ENCODE results near the gene MLLT3.

Gene MLLT3

DNA sequence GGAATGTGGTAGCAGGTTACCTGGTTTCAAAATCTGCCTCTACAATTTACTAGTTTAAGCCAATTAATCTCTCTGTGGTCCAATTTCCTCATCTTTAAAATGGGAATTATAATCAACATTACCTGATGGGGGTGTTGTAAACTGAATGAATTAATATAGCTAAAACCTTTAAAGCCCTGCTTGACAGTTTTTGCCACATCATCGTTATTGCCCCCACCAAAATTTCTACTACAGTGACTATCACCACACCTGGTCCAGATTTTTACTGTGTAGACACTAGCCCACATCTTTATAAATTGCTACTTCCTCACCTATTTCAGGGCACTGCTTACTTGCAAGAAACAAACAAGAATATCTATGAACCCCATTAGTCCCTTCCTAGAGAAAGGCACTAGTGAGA lies 65.0 kb downstream of the MLLT3 start:
- no peak for DNase-seq (ENCODE audit: low read depth)

DNA sequence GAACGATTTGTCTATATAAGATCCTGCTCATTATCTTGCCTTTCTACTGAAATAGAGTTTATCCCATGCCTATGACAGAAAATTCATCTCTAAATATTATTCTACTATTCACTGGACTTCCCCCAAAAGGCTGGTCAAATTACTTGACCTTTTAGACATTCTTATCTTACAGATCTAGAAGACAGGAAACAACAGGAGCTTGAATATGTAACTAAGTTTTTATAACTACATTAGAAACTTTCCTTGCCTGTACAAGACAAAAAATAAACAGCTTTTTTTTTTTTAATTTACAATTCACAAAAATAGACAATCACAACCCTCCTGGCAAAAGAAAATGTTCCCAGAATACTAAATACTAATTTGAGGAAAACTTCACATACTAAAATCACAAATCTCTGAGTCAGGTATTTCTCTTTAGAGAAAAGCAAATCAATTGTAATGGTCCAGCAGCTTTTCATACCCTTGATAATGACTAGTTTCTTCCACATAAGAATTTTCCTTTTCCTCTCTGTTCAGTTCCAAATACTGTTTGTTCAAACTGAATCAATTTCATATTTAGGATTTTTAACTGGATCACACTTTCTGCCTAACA lies 68.6 kb downstream of the MLLT3 start:
- no peak for DNase-seq (ENCODE audit: low read depth)

DNA sequence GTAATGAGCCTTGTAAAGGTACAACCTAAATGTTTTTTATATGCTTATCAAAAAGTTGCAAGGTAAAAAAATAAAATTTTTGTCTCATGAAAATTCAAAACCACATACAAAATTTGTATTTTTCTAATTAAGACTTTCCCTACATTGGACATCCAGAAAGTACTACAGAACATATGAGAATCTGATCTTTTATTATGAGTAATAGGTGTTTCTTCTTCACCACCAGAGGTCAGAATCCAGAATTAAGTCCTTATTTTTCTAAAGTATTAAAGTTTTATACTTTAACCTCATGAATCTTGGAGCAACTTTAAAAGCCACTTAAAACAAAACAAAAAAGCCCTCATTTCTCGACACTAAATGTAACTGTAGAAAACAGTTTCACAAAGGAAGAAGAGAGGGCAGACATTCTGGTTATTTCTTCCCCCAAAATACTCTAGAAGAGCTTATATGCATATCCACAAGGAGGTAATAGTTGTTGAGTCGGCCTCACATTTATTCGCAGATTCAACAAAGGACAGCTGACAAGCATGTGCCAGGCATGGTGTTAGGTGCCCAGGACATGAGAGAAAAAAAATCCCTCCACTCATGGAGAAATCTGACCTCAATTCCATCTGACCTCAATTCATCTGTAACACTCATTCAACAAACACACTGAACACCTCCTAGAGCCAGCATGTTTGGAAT lies 69.3 kb downstream of the MLLT3 start:
- DNase-seq (ENCODE audit: low read depth) = no peak

DNA sequence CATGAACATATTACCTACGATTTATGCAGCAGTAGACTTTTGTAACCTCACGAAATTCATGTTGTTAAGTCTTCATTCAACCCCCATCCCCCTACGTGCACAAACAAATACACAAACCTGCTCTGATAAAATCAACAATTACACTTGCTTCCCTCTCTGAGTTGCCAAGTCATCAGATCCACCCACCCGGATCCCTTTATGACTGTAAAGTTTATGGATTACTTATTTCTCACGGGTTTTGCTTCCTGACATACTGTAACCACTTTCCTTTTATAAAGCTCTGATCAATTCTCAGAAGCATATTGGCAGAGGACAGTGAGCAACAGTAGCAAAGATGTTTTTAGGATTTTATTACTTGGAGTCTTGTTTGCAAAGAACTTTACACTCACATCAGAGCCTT lies 70.5 kb downstream of the MLLT3 start:
- no peak for DNase-seq (ENCODE audit: low read depth)

DNA sequence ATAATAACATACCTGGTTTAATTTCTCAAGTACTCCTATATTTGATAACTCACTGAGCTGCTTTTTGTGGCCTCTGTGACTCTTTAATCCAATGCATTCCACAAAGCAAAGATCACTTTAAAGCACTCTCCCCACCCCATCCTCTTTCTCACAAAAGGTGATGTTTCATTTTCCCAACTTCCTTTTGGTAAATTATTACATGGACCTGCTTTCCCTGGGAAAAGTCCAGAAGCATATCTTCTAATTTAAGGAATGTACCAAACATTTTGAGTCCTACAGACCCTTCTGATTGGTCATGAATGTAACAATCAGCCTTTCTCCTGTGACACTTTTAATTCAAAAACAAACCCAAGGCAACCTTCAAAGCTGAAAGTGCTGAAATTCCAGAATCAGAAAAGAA lies 71.1 kb downstream of the MLLT3 start:
- DNase-seq (ENCODE audit: low read depth) = no peak

DNA sequence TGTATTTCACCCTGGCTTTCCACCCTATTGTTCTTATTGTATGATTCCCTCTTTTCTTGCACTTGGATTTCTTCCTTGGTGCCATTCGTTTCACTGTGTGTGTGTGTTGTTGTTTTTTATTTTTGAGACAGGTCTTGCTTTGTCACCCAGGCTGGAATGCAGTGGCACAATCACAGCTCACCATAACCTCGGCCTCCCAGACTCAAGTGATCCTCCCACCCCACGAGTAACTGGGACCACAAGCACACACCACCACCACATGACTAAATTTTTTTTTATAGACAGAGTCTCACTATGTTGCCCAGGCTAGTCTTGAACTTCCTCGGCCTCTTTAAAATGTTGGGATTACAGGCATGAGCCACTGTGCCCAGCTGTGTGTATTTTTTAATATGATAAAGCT lies 72.0 kb downstream of the MLLT3 start:
- no peak for DNase-seq (ENCODE audit: low read depth)

DNA sequence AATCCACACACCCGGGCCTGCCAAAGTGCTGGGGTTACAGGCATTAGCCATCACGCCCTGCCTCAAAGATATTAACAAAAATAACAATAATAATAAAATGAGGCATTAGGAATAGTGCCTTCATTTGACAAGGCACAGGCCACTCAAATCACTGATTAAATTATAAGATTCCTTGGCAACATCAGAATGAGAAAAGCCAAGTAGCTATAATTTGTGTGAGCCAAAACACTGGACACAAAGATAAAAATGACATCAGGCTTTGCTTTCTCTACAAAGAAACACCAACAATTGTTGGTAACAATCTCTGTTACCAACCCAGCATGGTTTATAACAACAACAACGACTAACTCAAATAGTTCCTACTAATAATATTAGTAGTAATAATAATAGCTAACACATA lies 73.2 kb downstream of the MLLT3 start:
- no peak for DNase-seq (ENCODE audit: low read depth)

DNA sequence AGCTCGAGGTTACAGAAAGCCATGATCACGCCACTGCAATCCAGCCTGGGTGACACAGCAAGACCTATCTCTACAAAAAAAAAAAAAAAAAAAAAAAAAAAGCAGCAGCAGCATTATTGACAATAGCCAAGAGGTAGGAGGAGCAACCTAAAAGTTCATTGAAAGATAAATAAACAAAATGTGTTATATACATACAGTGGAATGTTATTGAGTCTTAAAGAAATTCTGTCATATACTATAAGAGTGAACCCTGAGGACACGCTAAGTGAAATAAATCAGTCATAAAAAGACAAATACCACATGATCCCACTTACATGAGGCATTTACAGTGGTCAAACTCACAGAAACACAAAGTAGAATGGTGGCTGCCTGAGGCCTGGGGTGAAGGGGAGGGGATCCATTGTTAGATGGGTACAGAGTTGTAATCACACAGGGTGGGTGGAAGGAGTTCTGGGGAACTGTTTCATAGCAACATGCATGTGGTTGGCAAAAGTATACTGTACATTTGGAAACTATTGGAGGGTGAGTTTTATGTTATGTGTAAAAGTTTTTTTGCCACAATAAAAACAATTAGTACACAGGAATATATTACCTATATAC lies 77.2 kb downstream of the MLLT3 start:
- DNase-seq (ENCODE audit: low read depth) = no peak

DNA sequence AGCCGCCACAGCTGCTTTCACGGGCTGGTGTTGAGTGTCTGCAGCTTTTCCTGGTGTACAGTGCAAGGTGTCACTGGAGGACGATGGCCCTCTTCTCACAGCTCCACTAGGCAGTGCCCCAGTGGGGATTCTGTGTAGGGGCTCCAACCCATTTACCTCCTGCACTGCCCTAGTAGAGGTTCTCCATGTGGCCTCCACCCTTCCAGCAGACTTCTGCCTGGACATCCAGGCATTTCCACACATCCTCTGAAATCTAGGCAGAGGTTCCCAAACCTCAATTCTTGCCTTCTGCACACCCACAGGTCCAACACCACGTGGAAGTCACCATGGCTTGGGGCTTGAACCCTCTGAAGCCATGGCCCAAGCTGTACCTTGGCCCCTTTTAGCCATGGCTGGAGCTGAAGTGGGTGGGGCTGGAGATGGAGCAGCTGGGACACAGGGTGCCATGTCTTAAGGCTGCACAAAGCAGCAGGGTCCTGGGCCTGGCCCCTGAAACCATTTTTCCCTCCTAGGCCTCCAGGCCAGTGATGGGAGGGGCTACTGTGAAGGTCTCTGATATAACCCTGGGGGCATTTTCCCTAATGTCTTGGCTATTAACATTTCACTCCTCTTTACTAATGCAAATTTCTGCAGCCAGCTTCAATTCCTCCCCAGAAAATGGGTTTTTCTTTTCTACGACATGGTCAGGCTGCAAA lies 82.0 kb downstream of the MLLT3 start:
- DNase-seq (ENCODE audit: low read depth) = no peak

DNA sequence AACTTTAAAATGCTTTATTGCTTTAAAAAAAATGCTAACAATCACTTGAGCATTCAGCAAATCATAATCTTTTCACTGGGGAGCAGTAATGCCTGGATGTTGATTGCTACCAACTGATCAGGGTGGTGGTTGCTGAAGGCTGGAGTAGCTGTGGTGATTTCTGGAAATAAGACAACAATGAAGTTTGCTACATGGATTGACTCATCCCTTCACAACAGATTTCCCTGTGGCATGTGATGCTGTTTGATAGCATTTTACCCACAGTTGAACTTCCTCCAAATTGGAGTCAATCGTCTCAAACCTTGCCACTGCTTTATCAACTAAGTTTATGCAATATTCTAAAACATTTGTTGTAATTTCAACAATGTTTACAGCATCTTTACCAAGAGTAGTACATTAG lies 83.3 kb downstream of the MLLT3 start:
- no peak for DNase-seq (ENCODE audit: low read depth)

DNA sequence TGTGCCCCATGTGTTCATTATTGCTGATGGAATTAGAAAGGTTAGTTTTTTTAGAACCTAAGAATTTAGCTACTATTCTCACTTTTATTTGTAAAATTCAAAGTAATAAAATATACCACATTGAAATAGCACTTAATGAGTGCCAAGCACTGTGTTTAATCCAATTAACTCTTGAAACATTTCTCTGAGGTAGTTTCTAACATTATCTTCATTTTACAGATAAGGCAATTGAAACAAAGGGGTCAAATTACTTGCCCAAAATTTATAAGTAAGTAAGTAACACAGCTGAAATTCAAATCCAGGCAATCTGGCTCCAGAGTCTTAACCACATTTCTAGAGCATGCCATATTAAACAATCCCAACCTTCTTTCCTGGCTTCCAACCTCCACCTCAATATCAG lies 84.2 kb downstream of the MLLT3 start:
- no peak for DNase-seq (ENCODE audit: low read depth)

DNA sequence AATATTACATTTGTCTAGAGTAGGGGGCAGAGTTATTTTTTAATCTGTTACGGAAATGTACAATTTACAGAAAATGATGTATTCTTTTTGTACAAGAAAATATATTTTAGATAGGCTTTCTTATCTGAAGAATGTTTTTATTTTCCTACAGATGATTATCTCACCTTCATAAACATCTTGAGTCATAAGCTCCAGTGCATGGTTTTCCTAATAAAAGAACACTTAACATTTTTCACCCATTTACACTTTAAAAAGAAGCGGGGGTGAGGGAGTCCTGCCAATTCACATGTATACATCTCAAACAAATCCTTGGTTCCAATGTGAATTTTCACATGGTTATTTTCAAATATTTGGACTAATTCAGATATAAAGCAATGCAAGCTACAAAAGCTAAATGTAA lies 85.0 kb downstream of the MLLT3 start:
- DNase-seq (ENCODE audit: low read depth) = no peak

DNA sequence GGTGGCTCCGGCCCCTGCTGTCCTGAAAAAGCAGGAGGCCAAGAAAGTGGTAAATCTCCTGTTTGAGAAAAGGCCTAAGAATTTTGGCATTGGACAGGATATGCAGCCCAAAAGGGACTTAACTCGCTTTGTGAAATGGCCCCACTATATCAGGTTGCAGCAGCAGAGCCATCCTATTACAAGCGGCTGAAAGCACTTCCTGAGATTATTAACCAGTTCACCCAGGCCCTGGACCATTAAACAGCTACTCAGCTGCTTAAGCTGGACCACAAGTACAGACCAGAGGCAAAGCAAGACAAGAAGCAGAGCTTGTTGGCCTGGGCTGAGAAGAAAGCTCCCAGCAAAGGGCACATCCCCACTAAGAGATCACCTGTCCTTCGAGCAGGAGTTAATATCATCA lies 89.7 kb downstream of the MLLT3 start:
- DNase-seq (ENCODE audit: low read depth) = no peak

DNA sequence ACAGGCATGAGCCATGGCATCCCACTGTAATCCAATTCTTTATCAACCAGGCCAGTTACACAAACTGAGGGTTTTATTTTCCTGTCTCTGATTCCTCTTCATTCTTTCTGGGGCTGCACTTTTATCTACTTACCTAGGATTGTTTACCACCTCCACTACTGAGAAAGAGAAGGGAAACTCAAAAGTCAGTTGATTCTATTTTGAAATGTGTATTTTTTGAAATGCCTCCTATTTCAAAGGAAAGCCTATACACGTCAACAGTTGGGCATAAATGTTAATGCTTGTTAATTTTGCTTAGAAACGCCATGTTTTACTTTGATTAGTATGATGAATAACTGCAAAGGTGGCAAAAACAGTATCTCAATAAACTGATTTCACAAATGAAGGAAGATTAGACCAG lies 92.5 kb downstream of the MLLT3 start:
- DNase-seq (ENCODE audit: low read depth) = no peak

DNA sequence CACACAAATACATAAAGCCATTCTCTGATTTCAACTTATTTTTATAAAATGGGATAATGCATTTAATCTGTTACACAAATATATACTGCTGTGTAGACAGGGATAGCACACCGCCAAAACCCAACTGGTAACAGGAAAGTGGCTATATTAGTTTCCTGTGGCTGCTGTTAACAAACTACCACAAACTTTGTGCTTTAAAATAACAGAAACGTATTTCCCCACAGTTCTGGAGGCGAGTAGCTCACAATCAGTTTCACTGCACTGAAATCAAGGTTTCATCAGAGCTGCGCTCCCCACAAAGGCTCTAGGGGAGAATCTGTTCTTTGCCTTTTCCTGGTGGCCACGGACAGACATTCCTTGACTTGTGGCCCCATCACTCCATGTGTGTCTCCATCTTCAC lies 94.0 kb downstream of the MLLT3 start:
- no peak for DNase-seq (ENCODE audit: low read depth)

DNA sequence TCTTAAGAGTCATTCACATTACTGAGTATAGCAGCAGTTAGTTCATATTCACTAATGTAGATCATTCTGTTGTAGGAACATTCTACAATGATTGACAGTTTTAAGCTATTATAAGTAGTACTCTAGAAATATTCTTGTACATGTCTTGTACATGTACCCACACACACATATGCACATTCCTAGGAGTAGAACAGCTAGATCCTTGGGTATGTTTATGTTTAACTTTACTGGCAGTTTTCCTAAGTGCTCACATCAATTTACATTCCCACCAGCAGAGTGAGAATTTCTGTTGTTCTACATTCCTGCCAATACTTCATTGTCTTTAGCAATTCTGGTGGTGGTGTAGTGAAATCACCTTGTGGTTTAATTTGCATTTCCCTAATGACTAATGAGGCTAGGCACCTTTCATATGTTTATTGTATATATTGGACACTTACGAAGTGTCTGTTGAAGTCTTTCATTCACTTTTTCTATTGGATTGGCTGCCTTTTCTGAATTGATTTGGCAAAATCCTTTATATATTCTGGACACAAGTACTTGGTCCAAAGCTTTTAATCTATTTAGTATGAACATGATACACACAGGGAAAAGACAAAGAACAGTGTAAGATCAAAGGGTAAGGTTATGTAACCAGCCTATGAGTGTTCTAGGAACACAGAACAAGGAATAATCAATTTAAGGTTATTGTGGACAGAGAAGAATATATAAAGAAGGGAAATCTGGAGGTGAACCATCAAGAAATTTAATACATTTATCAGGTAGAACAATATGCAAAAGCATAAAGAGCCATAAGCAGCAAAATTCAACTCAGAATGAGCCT lies 95.6 kb downstream of the MLLT3 start:
- DNase-seq (ENCODE audit: low read depth) = no peak

DNA sequence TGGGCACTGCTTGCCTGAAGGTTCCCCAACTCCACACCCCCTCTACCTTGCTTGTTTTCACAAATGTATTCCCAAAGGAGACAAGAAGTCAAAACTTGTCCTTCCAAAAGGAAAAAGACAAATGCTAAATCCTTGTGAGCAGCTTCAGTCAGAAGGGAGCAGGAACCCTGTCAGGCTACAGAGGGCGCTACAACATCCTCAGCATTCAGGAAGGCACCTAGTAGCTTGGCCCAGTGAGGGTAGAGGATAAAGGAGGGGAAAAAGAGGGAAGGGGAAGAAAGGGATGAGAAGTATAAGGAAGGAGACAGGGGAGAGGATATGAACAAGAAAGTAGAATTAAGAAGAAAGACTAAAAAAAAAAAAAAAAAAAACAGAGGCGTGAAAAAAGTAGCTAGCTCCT lies 97.5 kb downstream of the MLLT3 start:
- DNase-seq (ENCODE audit: low read depth) = no peak

DNA sequence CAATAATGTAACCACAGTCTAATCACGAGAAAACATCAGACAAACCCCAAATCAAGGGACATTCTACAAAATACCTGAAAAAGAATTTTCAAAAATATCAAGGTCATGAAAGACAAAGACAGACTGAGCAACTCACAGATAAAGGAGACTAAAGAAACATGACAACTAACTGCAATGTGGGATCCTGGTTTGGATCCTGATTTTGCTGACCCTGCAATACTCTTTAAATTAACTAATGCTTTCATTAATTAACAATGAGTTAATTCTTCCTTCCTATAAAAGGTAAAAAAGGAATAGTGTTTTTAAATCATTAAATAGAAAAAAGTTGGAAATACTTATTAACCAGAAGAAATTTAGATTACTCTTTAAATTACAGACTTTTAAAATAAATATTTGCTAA lies 103.6 kb downstream of the MLLT3 start:
- DNase-seq (ENCODE audit: low read depth) = no peak

DNA sequence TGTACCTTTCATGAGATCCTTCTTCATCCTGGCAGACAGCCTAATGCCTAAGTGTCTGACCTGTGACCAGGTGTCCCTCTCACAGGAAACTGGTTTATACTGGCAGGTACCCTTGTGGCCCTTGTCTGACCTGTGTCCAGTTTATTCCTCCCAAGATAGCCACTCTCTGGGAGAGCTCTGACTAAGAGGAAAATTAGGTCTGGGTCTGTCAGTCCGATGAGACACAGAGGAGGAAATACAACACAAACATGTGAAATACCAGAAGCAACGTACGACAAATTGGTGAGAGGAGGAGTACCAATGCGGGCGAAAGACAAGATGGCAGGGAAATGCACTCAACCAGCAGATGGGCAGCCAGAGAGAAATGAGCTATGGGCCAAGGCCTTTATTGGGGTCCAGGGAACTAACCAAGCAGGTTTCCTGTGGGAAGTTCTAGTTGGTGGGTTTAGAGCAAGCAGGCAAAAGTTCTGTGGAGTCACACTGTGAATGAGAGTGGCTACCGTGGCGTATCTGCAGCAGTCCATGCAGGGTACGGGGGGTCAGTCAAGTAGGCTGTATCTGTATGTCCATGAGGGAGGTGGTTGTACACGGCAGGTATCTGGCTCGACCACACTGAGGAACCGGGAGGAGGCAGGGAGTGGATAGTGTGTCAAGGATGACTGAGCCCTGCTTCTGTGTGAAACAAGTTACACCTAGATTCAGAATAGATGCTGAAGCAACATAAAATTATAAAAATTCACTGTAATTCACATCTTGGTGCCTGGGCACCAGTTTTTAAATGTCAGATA lies 109.0 kb downstream of the MLLT3 start:
- DNase-seq (ENCODE audit: low read depth) = no peak

DNA sequence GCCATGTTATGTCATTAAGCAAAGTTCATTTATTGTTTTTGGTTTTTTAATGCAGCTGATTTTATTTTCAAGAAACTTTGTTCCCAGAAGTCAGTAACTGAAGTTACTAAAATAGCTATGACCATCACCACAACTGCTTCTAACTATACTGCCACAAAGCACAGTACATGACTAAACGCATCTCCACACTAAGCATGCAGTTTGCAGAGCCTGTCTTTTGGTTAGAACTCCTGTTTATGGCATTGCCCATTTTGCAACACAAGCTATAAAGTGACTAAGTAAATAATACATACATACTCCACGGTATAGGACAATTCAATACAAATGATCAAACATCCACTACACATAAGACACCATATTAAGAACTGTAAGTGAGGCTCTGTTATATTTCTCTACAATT lies 109.7 kb downstream of the MLLT3 start:
- no peak for DNase-seq (ENCODE audit: low read depth)

DNA sequence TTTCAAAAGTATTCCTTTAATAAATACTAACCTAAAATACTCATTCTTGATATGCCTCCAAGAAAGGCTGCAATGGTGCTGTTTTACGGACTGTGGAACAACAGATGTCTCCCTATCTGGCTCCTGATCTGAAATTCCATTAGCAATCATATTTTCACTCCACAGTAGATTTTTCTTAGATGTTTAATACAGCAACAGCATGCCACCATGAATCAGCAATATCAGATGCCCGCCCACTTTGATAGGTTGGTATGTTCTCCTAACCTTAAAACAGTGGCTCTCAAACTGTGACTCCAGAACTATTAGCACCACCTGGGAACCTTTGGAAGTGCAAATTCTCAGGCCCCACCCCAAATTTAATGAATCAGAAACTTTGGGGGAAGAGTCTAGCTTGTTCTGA lies 110.2 kb downstream of the MLLT3 start:
- DNase-seq (ENCODE audit: low read depth) = no peak

DNA sequence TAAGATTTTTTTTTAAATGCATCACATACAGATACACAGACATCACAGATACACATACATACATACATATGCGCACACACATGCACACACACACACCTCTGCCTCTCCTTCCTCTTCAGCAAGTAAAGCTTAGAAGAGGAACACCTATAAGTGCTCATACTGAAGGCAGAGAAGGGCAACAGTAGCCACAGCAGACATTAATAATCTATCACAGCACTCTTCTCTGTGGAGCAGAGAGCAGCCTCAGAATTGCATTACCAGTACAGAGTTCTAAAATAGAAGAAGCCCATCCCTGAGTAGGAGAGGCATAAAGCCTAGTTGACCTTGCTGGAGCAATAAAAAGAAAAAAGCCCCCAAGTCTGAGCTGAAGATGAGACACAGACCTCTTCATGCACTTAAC lies 110.6 kb downstream of the MLLT3 start:
- no peak for DNase-seq (ENCODE audit: low read depth)
